Urinary bladder (tissue), 4 donors: ENCODE measurements around the gene STRA8. TPM values are rescaled to one million over a fixed set of nuclear protein-coding genes. Genes with fewer than 3 reads are reported as not detected.
"Not testable (repeated sequence)": the region's sequence is repeated elsewhere in the genome, so short reads cannot be mapped to it uniquely, and the experiment has no call there.

Experiments
- DNase-seq: peaks from one replicate; pipeline ENCODE4 v3.0.0-alpha.2; 2015; ENCODE audit errors: extremely low spot score
- H3K27ac ChIP-seq: one replicate; pipeline ENCODE4 v1.5.1; 2013; ENCODE audit warnings: low read depth, mild to moderate bottlenecking, moderate library complexity
- H3K36me3 ChIP-seq: one replicate; pipeline ENCODE4 v1.6.1; 2013; ENCODE audit warnings: mild to moderate bottlenecking, moderate library complexity; ENCODE audit not compliant: insufficient read depth
- H3K4me1 ChIP-seq: one replicate; pipeline ENCODE4 v1.6.1; 2013; ENCODE audit warnings: mild to moderate bottlenecking, moderate library complexity; ENCODE audit not compliant: insufficient read depth
- H3K4me3 ChIP-seq: one replicate; pipeline ENCODE4 v1.5.1; 2013; ENCODE audit warnings: low read depth, low read length
- WGBS: extraction: QIAGEN DNeasy Blood & Tissue Kit; methylation state at CpG from one replicate; pipeline ENCODE4 v1.1.7; 2013; 5-methylcytosine and 5-hydroxymethylcytosine counted together
- polyA plus RNA-seq: library from polyadenylated mRNA; stranded (reverse); fragments of 200-250 nt; gene quantifications from one replicate; pipeline ENCODE4 v1.2.3, GENCODE V29; 2013
- total RNA-seq: library from RNA; depleted of rRNA; stranded (reverse); fragments of >200 nt; gene quantifications from one replicate; pipeline ENCODE4 v1.2.3, GENCODE V29; 2014
- donor health status: healthy with polysubstance abuse.
- donor health status: healthy.

STRA8 gene
- total and polyA plus RNA-seq, 2 donors, result not detected

- DNase-seq, result peak; percentile 11
These were observed 22.8 kb upstream of the STRA8 start for GRCh38 chr7:135210888-135211178.

GRCh38 chr7:135211179-135211945 is 22.3 kb upstream of the STRA8 start, which contains the start of gene WDR91:
Gene WDR91, minus strand, starts transcription at chr7:135211526. Its CDS starts 24 bp downstream, at chr7:135211502.
- Histone ChIP-seq H3K4me3 (peak within 1 kb of the TSS; percentile 72), H3K27ac (peak within 1 kb of the TSS; percentile 96), H3K36me3 (no peaks in the 10 kb centered on the region), H3K4me1 (no peaks in the 10 kb centered on the region)
- peak; percentile 72 for DNase-seq
- under 1% methylated on average over 82 of the region's 82 CpGs for WGBS

More at GRCh38 chr7:135210888-135211178, 22.8 kb upstream of the STRA8 start:
- H3K4me3 ChIP-seq, result peak overlapping the region; percentile 72
- H3K27ac ChIP-seq, result peak overlapping the region; percentile 87
- under 1% methylated on average over 13 of the region's 13 CpGs for WGBS
- no peaks in the 10 kb centered on the region for H3K36me3 ChIP-seq
- no peaks in the 10 kb centered on the region for H3K4me1 ChIP-seq

- not testable (repeated sequence) for H3K4me1 ChIP-seq, H3K36me3 ChIP-seq
- H3K4me3 ChIP-seq, result peak overlapping the region; percentile 53
- H3K27ac ChIP-seq, result peak overlapping the region; percentile 96
- peak; percentile 31 for DNase-seq
- 39% methylated on average over 30 of the region's 30 CpGs for WGBS
These were observed 21.5 kb upstream of the STRA8 start for GRCh38 chr7:135211946-135212685.

GRCh38 chr7:135213831-135214230 is 19.8 kb upstream of the STRA8 start:
- no peak overlapping the region for H3K27ac ChIP-seq
- 68% methylated on average over 2 of the region's 2 CpGs for WGBS
- no peaks in the 10 kb centered on the region for H3K36me3 ChIP-seq
- H3K4me1 ChIP-seq, result no peaks in the 10 kb centered on the region
- no peak overlapping the region for H3K4me3 ChIP-seq
- no peak for DNase-seq

- no peaks in the 10 kb centered on the region for H3K4me1 ChIP-seq
- DNase-seq, result no peak
- 90% methylated on average over 4 of the region's 4 CpGs for whole genome bisulfite sequencing
- no peak overlapping the region for H3K27ac ChIP-seq
- H3K4me3 ChIP-seq, result no peak overlapping the region
- H3K36me3 ChIP-seq, result no peaks in the 10 kb centered on the region
These were observed 18.5 kb upstream of the STRA8 start for GRCh38 chr7:135215180-135215579.

GRCh38 chr7:135215698-135216097 is 17.9 kb upstream of the STRA8 start:
- WGBS, result 72% methylated on average over 3 of the region's 3 CpGs

GRCh38 chr7:135217645-135218509 is 15.8 kb upstream of the STRA8 start:
- WGBS, result 84% methylated on average over 5 of the region's 5 CpGs
- Histone ChIP-seq H3K4me3 (no peak overlapping the region), H3K27ac (no peak overlapping the region), H3K4me1 (no peaks in the 10 kb centered on the region), H3K36me3 (no peaks in the 10 kb centered on the region)
- DNase-seq, result no peak

More at GRCh38 chr7:135215698-135216097, 17.9 kb upstream of the STRA8 start:
- Histone ChIP-seq H3K27ac (no peak overlapping the region), H3K4me1 (no peaks in the 10 kb centered on the region), H3K36me3 (no peaks in the 10 kb centered on the region), H3K4me3 (no peak overlapping the region)
- DNase-seq, result no peak

- 62% methylated on average over 1 of the region's 1 CpG for WGBS
- Histone ChIP-seq H3K36me3 (no peaks in the 10 kb centered on the region), H3K4me1 (no peaks in the 10 kb centered on the region), H3K27ac (no peak overlapping the region), H3K4me3 (no peak overlapping the region)
- no peak for DNase-seq
These were observed 9.6 kb upstream of the STRA8 start for GRCh38 chr7:135224027-135224426.

- Histone ChIP-seq H3K27ac (no peak overlapping the region), H3K36me3 (no peaks in the 10 kb centered on the region), H3K4me3 (no peak overlapping the region), H3K4me1 (no peaks in the 10 kb centered on the region)
- no peak for DNase-seq
These were observed 2.0 kb upstream of the STRA8 start for GRCh38 chr7:135231686-135232085.

- Histone ChIP-seq H3K36me3 (no peaks in the 10 kb centered on the region), H3K4me1 (no peaks in the 10 kb centered on the region), H3K4me3 (no peak overlapping the region), H3K27ac (no peak overlapping the region)
- 97% methylated on average over 6 of the region's 6 CpGs for WGBS
- no peak for DNase-seq
These were observed 1.6 kb upstream of the STRA8 start for GRCh38 chr7:135232087-135232486.

GRCh38 chr7:135232720-135233119 is 918 bp upstream of the STRA8 start:
- Histone ChIP-seq H3K27ac (no peak overlapping the region), H3K36me3 (no peaks in the 10 kb centered on the region), H3K4me1 (no peaks in the 10 kb centered on the region), H3K4me3 (no peak overlapping the region)
- WGBS, result 85% methylated on average over 13 of the region's 13 CpGs
- DNase-seq, result no peak

GRCh38 chr7:135234095-135234494 is 457 bp downstream of the STRA8 start:
- DNase-seq, H3K4me3 ChIP-seq, H3K4me1 ChIP-seq, H3K27ac ChIP-seq, H3K36me3 ChIP-seq: not testable (repeated sequence)
- WGBS, result 90% methylated on average over 14 of the region's 14 CpGs

GRCh38 chr7:135234727-135235126 is 1.1 kb downstream of the STRA8 start:
- no peak for DNase-seq
- H3K27ac ChIP-seq, result no peak overlapping the region
- H3K4me3 ChIP-seq, result no peak overlapping the region
- no peaks in the 10 kb centered on the region for H3K36me3 ChIP-seq
- no peaks in the 10 kb centered on the region for H3K4me1 ChIP-seq
- WGBS, result 75% methylated on average over 4 of the region's 4 CpGs
